Erythroblast (primary cell): ENCODE data around the gene NTN3.

Experiments
- DNase-seq, 2 experiments: peaks; one replicate each; lab custom pipeline; 2025; lab: John Stamatoyannopoulos, UW
- GATA1 ChIP-seq: IDR thresholded peaks from 2 replicates; pipeline ENCODE4 v1.6.1; 2011; ENCODE audit warnings: low read depth, mild to moderate bottlenecking, control low read depth, low read length, moderate library complexity
- POLR2A ChIP-seq: IDR thresholded peaks from 2 replicates; pipeline ENCODE4 v1.6.1; 2011; ENCODE audit warnings: mild to moderate bottlenecking, low read length

Gene NTN3

DNA sequence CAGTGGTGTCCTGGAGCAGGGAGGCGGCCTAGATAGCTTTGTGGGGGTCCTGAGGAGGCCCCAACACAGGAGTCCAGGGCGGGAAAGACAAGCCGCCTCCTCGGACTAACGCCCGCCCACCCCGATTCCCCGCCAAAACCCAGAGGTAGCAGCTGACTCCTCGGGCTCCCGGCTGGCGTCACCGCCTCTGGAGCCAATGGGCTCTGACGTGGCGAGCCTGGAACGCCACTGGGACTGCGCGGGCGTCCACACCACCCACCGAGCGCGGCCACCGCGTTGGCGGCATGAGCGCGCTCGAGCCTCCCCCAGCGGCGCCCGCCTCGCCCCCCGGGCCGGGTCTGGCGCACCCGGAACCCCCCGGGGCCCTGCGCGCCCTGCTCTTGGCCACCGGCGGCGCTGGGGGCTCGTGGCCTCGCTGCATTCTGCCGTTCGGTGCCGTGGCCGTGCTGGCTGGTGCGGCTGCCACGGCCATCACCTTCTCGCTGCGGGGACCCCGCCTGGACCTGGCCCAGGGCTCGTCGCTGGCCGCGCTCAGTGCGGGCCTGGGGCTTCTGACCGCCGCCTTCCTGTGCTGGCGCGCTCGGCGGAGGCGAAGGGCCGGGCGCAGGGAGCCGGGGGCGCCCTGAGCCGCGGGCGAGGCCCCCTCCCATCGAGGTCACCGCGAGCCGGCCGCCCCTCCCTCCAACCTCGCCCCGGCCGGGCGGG lies 3.4 kb upstream of the NTN3 start:
- peak; percentile 84 to 88 for DNase-seq
- TF ChIP-seq GATA1 (no peak), POLR2A (peak; percentile 40)

DNA sequence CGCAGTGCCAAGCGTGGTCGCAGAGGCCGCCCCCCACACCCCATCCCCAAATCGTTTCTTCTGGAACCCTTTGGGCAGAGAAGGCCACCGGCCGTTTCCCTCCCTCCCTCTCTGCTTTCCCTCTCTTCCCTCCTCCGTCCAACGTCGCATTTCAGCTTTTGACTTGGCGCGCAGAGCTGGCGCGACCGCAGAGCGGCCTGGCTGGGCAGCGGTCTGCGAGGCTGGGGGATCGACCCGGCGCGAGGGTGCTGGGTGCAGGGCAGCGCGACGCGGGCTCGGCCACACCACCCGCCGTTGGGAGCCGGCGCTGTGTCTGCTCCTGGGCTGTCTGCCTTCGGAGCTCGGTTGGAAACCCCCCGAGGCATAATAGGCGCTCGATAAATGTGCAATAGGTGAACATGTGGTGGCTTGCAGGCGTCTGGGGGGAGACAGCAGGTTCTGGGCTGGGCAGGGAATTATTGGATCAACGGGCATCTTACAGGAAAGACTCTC lies 2.8 kb upstream of the NTN3 start:
- DNase-seq: peak; percentile 47 to 54
- no peak for TF ChIP-seq POLR2A
- TF ChIP-seq GATA1: no peak

DNA sequence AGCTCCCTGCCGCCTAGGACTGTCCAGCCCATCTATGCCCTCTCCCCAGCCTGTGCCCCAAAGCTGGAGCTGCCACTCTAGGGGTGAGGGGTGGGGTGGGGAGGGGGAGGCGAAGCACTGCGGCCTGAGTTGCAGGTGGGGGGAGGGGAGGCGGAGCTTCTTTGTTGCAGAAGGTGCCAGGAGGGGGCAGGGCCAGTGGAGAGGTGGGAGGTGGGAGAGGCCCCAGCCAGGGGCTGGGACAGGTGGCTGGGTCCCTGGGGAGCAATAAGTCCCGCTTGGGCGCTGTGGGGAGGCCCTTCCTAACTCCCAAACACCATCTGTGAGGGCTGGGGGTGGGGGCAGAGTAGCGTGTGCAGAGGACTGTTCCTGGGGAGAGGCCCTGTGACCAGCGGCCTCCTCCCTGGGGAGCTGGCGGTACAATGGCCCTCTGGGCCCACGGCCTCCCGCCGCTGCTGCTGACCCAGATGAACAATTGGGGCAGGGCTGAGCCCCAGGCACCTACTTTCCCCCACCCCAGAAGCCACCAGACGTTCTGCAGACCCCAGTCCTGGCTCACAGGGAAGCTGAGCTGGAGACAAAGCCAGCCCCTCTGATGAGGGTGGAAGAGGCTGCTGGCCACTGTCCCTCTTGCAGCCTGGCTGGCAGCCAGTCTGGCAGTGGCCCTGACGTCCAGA lies 2.2 kb upstream of the NTN3 start:
- TF ChIP-seq GATA1 (no peak), POLR2A (no peak)
- DNase-seq: peak; percentile 53 to 57

DNA sequence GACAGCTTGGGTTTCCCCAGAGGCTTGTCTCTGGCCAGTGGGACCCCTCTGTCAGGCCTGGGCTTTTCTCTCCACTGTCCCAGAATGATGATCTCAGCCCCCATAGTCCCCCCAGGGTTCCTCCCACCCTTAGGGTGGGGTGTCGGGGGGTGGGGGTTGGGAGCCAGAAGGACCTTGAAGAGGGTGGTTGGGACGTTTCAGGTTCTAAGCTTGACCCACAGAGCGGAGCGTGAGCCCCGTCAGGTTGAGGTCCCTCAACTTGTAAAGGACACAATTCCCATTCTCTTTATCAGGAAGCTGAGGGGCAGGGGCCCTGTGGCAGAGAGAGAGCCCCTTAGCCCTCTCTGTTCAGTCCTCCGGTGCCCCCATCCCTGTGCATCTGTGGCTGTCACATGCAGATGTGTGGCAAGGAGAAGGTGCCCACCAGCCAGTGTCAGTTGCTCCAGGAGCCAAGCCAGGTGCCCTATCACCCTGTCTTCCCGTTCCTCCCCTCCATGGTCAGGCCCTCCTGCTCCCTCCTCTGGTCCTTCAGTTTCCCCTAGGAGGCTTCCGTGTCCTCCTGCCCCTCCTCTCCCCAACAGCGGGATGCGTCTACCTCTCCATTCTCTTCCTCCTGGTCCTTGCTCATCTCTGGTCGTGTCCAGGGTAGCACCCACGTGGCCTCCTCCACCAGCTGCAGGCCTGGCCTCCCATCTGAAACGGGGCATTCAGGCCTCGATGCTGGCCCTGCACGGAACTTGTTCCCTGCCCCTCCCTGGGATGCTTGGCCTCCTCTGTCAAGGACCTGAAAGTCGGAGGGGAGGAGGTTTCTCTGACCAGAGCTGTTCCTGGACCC lies 1.5 kb upstream of the NTN3 start:
- no peak for DNase-seq

DNA sequence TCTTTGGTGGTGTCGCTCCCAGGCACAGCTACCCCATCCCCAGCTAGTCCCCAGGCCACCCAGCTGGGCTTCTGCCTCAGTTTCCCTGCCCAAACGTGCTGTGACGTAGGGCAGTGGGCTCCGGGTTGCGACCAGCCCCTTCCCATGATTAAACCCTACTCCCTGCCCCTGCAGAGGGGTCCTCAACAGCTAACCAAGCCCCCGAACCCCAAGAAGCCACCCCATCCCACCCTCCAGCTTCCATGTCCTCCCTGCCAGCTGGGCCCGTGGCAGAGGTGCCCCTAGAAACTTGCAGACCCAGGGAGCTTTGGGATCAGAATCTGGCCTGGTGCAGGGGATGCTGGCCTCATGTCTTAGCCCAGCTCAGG lies 879 bp upstream of the NTN3 start:
- TF ChIP-seq POLR2A (no peak), GATA1 (no peak)
- no peak for DNase-seq

More for the DNA sequence above, 1.5 kb upstream of the NTN3 start:
- no peak for TF ChIP-seq POLR2A
- TF ChIP-seq GATA1: no peak

DNA sequence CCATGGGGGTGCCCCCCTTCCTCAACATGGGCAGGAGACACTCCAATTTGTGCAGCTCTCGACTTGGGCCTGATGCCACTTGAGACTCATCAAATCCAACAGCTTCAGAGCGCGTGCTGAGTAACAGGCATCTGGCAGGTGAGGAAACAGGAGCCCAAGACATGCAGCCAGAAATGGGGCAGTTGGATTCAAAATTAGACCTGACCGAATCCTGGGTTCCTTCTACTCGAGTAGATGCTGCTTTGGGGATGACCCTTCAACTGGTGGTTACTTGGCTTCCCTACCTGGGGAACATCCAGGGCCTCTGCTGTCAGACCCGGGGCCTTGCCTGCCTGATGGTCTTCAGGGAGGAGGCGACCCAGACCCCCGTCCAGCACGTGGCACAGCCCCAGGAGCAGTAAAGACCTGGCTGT lies 488 bp upstream of the NTN3 start:
- DNase-seq: no peak
- TF ChIP-seq GATA1: no peak
- no peak for TF ChIP-seq POLR2A

DNA sequence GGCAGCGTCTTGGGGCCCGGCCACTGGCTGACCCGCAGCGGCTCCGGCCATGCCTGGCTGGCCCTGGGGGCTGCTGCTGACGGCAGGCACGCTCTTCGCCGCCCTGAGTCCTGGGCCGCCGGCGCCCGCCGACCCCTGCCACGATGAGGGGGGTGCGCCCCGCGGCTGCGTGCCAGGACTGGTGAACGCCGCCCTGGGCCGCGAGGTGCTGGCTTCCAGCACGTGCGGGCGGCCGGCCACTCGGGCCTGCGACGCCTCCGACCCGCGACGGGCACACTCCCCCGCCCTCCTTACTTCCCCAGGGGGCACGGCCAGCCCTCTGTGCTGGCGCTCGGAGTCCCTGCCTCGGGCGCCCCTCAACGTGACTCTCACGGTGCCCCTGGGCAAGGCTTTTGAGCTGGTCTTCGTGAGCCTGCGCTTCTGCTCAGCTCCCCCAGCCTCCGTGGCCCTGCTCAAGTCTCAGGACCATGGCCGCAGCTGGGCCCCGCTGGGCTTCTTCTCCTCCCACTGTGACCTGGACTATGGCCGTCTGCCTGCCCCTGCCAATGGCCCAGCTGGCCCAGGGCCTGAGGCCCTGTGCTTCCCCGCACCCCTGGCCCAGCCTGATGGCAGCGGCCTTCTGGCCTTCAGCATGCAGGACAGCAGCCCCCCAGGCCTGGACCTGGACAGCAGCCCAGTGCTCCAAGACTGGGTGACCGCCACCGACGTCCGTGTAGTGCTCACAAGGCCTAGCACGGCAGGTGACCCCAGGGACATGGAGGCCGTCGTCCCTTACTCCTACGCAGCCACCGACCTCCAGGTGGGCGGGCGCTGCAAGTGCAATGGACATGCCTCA lies 773 bp downstream of the NTN3 start:
- no peak for DNase-seq
- TF ChIP-seq GATA1 (no peak), POLR2A (peak; percentile 31)

DNA sequence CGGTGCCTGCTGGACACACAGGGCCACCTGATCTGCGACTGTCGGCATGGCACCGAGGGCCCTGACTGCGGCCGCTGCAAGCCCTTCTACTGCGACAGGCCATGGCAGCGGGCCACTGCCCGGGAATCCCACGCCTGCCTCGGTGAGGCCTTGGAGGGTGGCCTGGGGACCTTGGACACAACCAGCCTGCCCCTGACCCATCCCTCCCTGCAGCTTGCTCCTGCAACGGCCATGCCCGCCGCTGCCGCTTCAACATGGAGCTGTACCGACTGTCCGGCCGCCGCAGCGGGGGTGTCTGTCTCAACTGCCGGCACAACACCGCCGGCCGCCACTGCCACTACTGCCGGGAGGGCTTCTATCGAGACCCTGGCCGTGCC lies 1.4 kb downstream of the NTN3 start:
- DNase-seq: no peak
- TF ChIP-seq POLR2A (no peak), GATA1 (no peak)

DNA sequence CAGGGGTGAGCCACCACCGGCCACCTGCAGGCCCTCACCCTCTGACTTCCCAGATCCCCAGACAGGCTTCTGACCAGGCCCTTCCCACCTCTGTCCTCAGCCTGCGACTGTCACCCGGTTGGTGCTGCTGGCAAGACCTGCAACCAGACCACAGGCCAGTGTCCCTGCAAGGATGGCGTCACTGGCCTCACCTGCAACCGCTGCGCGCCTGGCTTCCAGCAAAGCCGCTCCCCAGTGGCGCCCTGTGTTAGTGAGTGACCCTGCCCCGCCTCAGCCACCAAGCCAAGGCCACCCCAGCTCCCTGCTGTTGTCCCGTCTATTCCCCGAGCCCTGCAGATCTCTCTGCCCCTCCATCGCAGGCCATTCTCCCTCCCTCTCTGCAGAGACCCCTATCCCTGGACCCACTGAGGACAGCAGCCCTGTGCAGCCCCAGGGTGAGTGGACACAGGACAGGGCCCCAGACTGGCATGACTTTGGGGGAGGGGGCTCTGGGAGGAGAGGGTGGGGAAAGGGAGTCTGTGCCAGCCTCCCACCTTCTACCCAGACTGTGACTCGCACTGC lies 1.9 kb downstream of the NTN3 start:
- DNase-seq: no peak
- TF ChIP-seq GATA1 (no peak), POLR2A (no peak)

DNA sequence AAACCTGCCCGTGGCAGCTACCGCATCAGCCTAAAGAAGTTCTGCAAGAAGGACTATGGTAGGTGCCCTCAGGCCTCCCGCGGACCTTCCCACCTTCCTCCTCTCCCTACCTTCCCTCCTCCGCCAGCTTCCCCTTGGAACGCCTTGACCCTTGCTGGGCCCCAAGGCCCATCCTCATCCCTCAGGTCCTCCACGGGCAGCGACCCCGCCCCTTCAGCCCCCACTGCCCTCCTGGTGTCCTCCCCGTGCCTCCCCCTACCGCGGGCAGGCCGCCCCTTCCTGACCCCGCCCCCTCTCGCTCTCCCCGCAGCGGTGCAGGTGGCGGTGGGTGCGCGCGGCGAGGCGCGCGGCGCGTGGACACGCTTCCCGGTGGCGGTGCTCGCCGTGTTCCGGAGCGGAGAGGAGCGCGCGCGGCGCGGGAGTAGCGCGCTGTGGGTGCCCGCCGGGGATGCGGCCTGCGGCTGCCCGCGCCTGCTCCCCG lies 2.4 kb downstream of the NTN3 start:
- no peak for TF ChIP-seq GATA1
- no peak for TF ChIP-seq POLR2A
- no peak for DNase-seq

DNA sequence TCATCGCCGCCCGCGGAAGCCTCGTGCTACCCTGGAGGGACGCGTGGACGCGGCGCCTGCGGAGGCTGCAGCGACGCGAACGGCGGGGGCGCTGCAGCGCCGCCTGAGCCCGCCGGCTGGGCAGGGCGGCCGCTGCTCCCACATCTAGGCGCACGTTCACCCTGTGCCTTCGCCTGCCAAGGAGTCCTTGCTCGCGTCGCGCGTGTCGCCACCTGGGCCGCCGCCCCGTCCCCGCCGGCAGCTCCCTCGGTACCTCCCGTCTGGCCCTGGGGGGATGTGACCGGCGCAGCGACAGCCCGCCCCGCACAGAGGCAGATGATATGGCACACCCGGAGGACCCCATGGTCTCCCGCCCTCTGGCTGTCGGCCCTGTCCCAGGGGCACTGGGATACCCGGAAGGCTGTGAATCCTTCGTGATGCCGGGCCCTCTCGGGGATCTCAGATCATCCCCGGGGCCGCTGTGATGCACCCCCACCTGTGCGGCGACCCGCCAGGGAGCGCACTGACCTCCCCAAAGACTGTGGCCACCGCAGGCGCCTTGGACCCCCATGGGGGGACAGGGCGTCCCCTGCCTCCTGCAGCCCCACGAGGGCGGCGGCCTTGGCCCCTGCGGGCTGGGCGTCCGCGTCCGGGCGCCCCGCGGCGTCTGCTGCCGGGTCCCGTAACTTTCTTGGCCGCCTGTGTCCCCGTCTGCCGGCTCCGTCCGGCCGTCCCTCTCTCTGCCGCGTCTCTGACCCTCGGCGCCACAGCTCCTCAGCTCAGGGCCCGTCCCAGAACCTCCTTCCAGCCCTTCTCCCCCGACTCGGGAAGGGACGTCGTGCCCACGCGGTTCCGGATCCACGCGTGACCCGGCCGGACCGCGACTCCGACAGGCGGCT lies 3.1 kb downstream of the NTN3 start:
- peak; percentile 74 to 85 for DNase-seq
- TF ChIP-seq GATA1 (no peak), POLR2A (peak; percentile 45)

DNA sequence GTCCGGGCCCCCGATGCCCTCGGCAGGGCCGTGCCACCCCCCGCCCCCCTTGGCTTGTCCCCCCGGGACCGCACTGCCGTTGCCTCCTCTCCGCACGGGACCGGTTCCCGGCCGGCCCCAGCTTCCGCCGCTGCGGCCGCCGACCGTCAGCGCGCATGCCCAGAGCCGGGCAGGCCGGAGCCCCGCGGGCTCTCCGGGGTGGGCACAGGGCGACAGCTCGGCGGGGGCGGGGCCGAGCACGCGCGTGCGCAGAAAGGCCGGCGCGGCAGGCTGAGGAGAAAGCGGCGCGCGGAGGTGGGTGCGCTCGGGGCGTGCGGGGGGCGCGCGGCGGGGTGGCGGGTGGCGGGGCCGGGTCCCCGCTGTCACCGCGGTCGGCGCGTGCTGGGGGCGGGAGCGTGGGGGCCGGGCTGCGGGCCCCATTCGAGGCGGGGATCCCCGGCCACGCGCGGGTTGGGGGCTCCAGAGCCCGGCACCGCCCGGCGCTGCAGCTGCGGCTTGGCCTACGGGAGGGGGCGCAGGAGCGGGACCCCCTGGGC lies 3.8 kb downstream of the NTN3 start, which contains the start of gene TBC1D24:
TSS of gene TBC1D24 (plus strand) at position 251 of the 536 bp plus-strand sequence. CDS start 21,022 bp downstream, outside the sequence.
- TF ChIP-seq GATA1: no peak
- no peak for TF ChIP-seq POLR2A

More for the DNA sequence above, 3.8 kb downstream of the NTN3 start, which contains the start of gene TBC1D24:
- peak; percentile 89 to 93 for DNase-seq
